ENCODE measurements around the gene DAZAP2. TPM values are rescaled to one million over a fixed set of nuclear protein-coding genes. Genes with fewer than 3 reads are reported as not detected.

DAZAP2 gene
- total and polyA plus RNA-seq, 9 of the 15 experiments (the other 6 are each of a cell fraction or from before 2014, with no cell fraction given), result 116 to 668 (median 227) TPM

DNA sequence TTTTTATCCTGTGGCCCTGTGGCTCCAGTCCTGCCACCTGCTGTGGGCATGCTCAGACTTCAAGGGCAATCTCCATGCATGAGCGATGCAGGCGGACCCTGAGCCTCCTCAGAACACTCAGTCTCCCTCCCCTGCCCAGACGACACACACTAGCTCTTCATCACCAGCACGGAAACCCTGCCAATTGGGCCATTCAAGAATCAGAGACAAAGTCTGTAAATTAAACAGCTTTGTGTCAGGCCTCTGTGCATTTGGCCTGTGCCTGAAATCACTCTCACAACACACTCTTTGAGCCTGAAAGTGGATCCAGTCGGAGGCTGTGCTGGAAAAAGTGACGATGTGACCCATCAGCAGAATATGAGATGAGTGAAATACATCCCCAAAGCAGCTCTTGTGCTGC, 33.3 kb upstream of the DAZAP2 start:
- FAIRE-seq, result no peak
- 56% methylated on average over 6 of the region's 6 CpGs for WGBS (ENCODE audit: insufficient coverage, low coverage, missing lambda C conversion rate)
- intact Hi-C loops (cut with micrococcal nuclease) (no loop called here), in situ Hi-C loops (cut with MboI) (no loop called here)
- no peak overlapping the region for H3K9ac ChIP-seq (ENCODE audit: insufficient read depth in 1 of 2, low read depth in 2 of 2, low read length in 2 of 2)
- no peak for DNase-seq (ENCODE audit: extremely low read depth in 1 of 4, low spot score in 3 of 4)
- H3K27ac ChIP-seq (ENCODE audit: extremely low read depth, low read depth, low read length), result no peak overlapping the region
- H3K9me1 ChIP-seq (ENCODE audit: control insufficient read depth, insufficient read depth, low read length), result no peaks in the 10 kb centered on the region
- BruUV-seq (replicated peaks), result no TSS peak
- ChIA-PET CTCF (ENCODE audit: low intra/inter-chr PET ratio) (no interaction called here), POLR2A (interaction anchor here (0.6 to 1.5 kb wide), 6 partner anchors 9 to 1093 kb away, joined by 3 to 5 read pairs (median 3); no protein-coding TSS in a partner anchor)
- H3K27me3 ChIP-seq (ENCODE audit: control insufficient read depth in 2 of 2, insufficient read depth in 2 of 2, low read length in 2 of 2), result no peaks in the 10 kb centered on the region
- no peaks in the 10 kb centered on the region; a peak in 1 of 5 replicates for H3K4me1 ChIP-seq (replicated peaks in 1 of 2; ENCODE audit: control insufficient read depth in 2 of 2, insufficient read depth in 2 of 2, low read length in 2 of 2)
- no peaks in the 10 kb centered on the region for H4K20me1 ChIP-seq (replicated peaks; ENCODE audit: control insufficient read depth, insufficient read depth, low read length)
- H3K9me3 ChIP-seq (replicated peaks; ENCODE audit: control insufficient read depth, insufficient read depth, low read depth, low read length), result no peaks in the 10 kb centered on the region
- no peaks in the 10 kb centered on the region for H3K79me2 ChIP-seq (ENCODE audit: control insufficient read depth, insufficient read depth, low read length)
- no peak overlapping the region for H3K4me2 ChIP-seq (ENCODE audit: insufficient read depth, low read length)
- H3K4me3 ChIP-seq, result no peak overlapping the region
- ATAC-seq, result no peak
- H2AFZ ChIP-seq (ENCODE audit: low read depth, low read length), result no peak overlapping the region
- no peaks in the 10 kb centered on the region for H3K36me3 ChIP-seq (ENCODE audit: control insufficient read depth, insufficient read depth, low read length)
- TF ChIP-seq ILF3 (IDR thresholded peaks at IDR 0.05; ENCODE audit: borderline replicate concordance) (no peak), ZNF589 (CRISPR knock-in tag; IDR thresholded peaks at IDR 0.05; ENCODE audit: low read depth) (no peak), CBX5 (IDR thresholded peaks at IDR 0.05; ENCODE audit: borderline replicate concordance, low read depth) (no peak), SMARCA4 (IDR thresholded peaks at IDR 0.05) (no peak), U2AF2 (optimal IDR thresholded peaks at IDR 0.05; ENCODE audit: low read depth, low read length) (no peak), RBM15 (IDR thresholded peaks at IDR 0.05; ENCODE audit: insufficient read depth, low read length) (no peak), KDM5B (IDR thresholded peaks at IDR 0.05; ENCODE audit: insufficient replicate concordance, low read depth, low read length) (no peak)
- TF ChIP-seq, protein P1, sequence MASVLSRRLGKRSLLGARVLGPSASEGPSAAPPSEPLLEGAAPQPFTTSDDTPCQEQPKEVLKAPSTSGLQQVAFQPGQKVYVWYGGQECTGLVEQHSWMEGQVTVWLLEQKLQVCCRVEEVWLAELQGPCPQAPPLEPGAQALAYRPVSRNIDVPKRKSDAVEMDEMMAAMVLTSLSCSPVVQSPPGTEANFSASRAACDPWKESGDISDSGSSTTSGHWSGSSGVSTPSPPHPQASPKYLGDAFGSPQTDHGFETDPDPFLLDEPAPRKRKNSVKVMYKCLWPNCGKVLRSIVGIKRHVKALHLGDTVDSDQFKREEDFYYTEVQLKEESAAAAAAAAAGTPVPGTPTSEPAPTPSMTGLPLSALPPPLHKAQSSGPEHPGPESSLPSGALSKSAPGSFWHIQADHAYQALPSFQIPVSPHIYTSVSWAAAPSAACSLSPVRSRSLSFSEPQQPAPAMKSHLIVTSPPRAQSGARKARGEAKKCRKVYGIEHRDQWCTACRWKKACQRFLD (CRISPR knock-in tag; IDR thresholded peaks at IDR 0.05), result no peak
- TF ChIP-seq, protein P2, sequence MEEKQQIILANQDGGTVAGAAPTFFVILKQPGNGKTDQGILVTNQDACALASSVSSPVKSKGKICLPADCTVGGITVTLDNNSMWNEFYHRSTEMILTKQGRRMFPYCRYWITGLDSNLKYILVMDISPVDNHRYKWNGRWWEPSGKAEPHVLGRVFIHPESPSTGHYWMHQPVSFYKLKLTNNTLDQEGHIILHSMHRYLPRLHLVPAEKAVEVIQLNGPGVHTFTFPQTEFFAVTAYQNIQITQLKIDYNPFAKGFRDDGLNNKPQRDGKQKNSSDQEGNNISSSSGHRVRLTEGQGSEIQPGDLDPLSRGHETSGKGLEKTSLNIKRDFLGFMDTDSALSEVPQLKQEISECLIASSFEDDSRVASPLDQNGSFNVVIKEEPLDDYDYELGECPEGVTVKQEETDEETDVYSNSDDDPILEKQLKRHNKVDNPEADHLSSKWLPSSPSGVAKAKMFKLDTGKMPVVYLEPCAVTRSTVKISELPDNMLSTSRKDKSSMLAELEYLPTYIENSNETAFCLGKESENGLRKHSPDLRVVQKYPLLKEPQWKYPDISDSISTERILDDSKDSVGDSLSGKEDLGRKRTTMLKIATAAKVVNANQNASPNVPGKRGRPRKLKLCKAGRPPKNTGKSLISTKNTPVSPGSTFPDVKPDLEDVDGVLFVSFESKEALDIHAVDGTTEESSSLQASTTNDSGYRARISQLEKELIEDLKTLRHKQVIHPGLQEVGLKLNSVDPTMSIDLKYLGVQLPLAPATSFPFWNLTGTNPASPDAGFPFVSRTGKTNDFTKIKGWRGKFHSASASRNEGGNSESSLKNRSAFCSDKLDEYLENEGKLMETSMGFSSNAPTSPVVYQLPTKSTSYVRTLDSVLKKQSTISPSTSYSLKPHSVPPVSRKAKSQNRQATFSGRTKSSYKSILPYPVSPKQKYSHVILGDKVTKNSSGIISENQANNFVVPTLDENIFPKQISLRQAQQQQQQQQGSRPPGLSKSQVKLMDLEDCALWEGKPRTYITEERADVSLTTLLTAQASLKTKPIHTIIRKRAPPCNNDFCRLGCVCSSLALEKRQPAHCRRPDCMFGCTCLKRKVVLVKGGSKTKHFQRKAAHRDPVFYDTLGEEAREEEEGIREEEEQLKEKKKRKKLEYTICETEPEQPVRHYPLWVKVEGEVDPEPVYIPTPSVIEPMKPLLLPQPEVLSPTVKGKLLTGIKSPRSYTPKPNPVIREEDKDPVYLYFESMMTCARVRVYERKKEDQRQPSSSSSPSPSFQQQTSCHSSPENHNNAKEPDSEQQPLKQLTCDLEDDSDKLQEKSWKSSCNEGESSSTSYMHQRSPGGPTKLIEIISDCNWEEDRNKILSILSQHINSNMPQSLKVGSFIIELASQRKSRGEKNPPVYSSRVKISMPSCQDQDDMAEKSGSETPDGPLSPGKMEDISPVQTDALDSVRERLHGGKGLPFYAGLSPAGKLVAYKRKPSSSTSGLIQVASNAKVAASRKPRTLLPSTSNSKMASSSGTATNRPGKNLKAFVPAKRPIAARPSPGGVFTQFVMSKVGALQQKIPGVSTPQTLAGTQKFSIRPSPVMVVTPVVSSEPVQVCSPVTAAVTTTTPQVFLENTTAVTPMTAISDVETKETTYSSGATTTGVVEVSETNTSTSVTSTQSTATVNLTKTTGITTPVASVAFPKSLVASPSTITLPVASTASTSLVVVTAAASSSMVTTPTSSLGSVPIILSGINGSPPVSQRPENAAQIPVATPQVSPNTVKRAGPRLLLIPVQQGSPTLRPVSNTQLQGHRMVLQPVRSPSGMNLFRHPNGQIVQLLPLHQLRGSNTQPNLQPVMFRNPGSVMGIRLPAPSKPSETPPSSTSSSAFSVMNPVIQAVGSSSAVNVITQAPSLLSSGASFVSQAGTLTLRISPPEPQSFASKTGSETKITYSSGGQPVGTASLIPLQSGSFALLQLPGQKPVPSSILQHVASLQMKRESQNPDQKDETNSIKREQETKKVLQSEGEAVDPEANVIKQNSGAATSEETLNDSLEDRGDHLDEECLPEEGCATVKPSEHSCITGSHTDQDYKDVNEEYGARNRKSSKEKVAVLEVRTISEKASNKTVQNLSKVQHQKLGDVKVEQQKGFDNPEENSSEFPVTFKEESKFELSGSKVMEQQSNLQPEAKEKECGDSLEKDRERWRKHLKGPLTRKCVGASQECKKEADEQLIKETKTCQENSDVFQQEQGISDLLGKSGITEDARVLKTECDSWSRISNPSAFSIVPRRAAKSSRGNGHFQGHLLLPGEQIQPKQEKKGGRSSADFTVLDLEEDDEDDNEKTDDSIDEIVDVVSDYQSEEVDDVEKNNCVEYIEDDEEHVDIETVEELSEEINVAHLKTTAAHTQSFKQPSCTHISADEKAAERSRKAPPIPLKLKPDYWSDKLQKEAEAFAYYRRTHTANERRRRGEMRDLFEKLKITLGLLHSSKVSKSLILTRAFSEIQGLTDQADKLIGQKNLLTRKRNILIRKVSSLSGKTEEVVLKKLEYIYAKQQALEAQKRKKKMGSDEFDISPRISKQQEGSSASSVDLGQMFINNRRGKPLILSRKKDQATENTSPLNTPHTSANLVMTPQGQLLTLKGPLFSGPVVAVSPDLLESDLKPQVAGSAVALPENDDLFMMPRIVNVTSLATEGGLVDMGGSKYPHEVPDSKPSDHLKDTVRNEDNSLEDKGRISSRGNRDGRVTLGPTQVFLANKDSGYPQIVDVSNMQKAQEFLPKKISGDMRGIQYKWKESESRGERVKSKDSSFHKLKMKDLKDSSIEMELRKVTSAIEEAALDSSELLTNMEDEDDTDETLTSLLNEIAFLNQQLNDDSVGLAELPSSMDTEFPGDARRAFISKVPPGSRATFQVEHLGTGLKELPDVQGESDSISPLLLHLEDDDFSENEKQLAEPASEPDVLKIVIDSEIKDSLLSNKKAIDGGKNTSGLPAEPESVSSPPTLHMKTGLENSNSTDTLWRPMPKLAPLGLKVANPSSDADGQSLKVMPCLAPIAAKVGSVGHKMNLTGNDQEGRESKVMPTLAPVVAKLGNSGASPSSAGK (IDR thresholded peaks at IDR 0.05), result no peak

Data from K562 (cell line).